GM12892 (cell line): Measurements from ENCODE around the gene ADGRL2.

Source experiments
- DNase-seq: peaks from one replicate; pipeline ENCODE4 v3.0.0; 2011; ENCODE audit not compliant: insufficient read length
- FAIRE-seq: peaks from 2 replicates; lab custom pipeline; 2011; peaks lifted over from hg19 to GRCh38; lab: Jason Lieb, UNC
- POLR2A ChIP-seq: IDR thresholded peaks from 2 replicates; pipeline ENCODE4 v1.6.1; 2011; ENCODE audit warnings: low read depth, low read length, control low read depth
- POLR2AphosphoS5 ChIP-seq: IDR thresholded peaks from 2 replicates; pipeline ENCODE4 v1.6.1; 2011; ENCODE audit warnings: low read depth, low read length, control low read depth
- TAF1 ChIP-seq: IDR thresholded peaks from 2 replicates; pipeline ENCODE4 v1.6.1; 2011; ENCODE audit warnings: low read depth, mild to moderate bottlenecking, control low read depth, low read length, borderline replicate concordance

The ADGRL2 gene

GRCh38 chr1:81978945-81979344 lies 178.2 kb downstream of the ADGRL2 start:
- FAIRE-seq (no peak), DNase-seq (no peak)
- no peak for TF ChIP-seq POLR2A
- no peak for TF ChIP-seq TAF1
- TF ChIP-seq POLR2AphosphoS5: no peak

DNA sequence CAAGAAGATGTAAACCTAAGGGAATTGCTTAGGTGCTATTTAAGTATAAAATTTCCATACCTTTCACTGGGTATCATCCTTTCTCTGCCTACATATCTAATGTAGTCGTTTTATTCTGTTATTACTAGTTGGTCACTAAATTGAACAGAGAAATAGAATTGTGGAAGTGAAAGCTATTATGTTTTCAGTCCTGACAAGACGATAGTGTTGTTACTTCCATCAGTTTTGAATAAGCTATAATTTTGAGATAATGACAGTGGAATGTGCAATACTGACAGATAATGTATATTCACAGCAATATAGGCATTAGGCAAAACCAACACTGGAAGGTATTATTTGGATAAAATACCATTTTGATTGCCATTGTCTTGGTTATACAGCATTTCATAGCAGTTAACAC lies 181.8 kb downstream of the ADGRL2 start:
- DNase-seq (no peak), FAIRE-seq (no peak)
- TF ChIP-seq TAF1 (no peak), POLR2AphosphoS5 (no peak), POLR2A (no peak)

DNA sequence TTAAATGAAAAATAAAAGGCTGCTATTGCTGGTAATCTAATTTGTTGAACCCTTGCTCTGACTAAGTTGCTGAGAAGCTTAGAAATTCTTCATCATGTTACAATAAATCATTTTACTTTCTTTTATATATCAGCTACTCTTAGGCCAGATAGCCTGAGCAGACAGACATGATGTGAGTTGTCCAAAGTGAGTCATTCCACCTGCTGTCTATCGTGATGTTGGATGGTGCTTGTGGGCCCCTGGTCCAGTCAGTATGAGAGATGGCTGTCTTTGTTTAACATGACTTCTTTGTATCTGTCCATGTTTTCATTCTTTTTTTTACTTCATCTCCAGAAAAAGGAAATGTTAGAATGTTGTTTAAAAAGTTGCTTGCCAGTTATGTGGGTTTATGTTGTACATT lies 188.8 kb downstream of the ADGRL2 start:
- FAIRE-seq (no peak), DNase-seq (no peak)
- no peak for TF ChIP-seq TAF1
- TF ChIP-seq POLR2A: no peak
- no peak for TF ChIP-seq POLR2AphosphoS5

GRCh38 chr1:81990241-81990640 lies 189.5 kb downstream of the ADGRL2 start:
- FAIRE-seq (peak; percentile 21), DNase-seq (no peak)
- TF ChIP-seq TAF1 (no peak), POLR2A (no peak), POLR2AphosphoS5 (no peak)

GRCh38 chr1:81998165-81998564 lies 197.4 kb downstream of the ADGRL2 start:
- no peak for TF ChIP-seq TAF1
- no peak for FAIRE-seq
- DNase-seq: no peak

DNA sequence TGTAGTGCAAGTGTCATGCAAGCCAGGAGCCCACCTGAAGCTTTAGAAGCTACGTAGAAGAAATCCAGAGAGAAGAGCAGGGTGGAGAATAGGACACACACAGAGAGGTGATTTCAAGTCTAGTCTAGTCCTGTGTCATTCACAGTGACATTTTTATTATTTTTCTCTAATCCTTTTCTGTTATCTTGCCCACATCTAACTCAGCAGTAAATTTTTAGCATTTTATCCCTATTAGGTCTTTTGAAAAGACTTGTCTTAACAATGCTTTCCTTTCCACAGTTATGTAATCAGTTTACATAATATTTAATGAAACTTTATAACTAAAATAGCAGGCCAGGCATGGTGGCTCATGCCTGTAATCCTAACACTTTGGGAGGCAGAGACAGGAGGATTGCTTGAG lies 198.6 kb downstream of the ADGRL2 start:
- TF ChIP-seq POLR2AphosphoS5 (no peak), POLR2A (no peak)
- no peak for FAIRE-seq

DNA sequence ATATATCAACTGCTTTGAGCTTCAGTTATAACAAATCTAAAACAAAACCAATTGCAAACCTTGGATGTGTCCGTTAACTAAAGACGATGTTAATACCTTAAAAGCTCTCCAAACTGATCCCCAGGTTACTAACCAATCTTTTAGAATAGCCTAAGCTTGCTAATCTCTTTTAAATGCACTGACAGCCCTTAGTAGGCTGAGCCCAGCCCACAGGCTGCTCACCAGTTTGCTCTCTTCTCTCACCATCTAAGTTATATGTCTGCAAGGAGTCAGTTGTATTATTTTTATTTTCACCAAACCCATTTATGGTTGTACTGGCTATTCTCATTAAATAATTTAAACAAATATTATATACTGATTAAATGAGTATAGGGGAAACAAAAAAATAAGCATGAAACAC lies 199.5 kb downstream of the ADGRL2 start:
- DNase-seq: no peak
- no peak for FAIRE-seq
- TF ChIP-seq POLR2AphosphoS5: no peak
- TF ChIP-seq POLR2A: no peak
- no peak for TF ChIP-seq TAF1

More for the DNA sequence above, 198.6 kb downstream of the ADGRL2 start:
- DNase-seq: no peak

- FAIRE-seq: no peak
- DNase-seq: no peak
- TF ChIP-seq TAF1: no peak
- TF ChIP-seq POLR2AphosphoS5: no peak
- TF ChIP-seq POLR2A: no peak
Measured at GRCh38 chr1:82001345-82001744, 200.6 kb downstream of the ADGRL2 start.

- DNase-seq (no peak), FAIRE-seq (no peak)
- TF ChIP-seq TAF1: no peak
- TF ChIP-seq POLR2A: no peak
- TF ChIP-seq POLR2AphosphoS5: no peak
Measured at GRCh38 chr1:82007804-82008203, 207.1 kb downstream of the ADGRL2 start.

DNA sequence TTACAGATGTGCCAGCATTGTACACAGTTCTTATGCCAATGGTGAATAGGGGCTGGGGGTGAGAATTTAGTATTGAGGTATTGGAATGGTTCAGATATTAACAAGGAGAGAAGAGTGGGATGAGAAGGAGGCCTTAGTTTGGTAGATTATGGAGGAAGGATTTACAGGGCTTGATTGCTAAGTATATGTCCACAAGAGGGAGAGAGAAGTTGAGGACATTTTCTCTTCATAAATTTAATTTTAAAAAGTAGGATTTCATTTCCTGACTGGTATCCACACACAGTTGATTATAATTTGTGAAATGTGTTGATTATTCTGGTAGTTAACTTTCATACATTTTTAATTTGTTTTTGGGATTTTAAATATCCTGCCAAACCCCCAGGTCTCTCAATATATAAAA lies 213.0 kb downstream of the ADGRL2 start:
- DNase-seq (no peak), FAIRE-seq (no peak)
- TF ChIP-seq TAF1: no peak
- TF ChIP-seq POLR2AphosphoS5: no peak
- no peak for TF ChIP-seq POLR2A

DNA sequence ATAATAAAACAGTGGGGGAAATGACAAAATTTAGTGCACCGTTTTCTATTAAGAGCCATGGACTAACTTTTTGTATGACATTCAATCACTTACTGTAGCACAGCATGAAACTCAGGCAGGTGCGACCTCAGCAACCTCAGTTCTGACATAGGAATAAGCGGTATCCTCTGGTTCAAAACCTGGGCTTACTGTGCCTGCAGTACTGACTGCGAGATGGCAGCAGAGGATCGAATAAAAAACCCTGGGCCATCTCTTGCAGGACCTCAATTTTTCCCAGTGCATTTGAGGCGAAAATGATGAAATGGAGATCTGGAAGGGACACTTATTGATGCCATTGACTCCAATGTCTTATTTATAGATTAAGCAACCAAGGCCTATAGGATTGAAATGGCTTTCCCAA lies 214.7 kb downstream of the ADGRL2 start:
- FAIRE-seq (no peak), DNase-seq (no peak)
- TF ChIP-seq POLR2AphosphoS5: no peak
- no peak for TF ChIP-seq POLR2A
- no peak for TF ChIP-seq TAF1

DNA sequence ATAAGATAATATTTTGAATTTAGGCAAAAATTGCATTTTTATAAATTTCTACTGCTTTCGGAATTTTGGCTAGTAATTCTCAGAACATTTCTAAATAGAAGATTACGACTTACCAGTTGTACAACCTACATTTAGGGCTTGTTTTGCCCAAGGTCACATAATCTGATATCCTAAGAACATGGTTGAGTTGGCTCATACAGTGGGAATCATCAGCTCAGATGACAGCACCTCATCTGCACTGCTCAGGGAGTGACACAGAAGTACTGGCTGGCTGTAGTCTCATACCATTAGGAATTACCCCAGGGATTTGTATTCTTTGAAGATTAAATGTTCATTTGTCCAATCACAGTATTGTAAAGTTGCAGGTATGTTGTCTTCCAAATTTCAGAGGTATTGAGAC lies 217.6 kb downstream of the ADGRL2 start:
- DNase-seq (no peak), FAIRE-seq (no peak)
- no peak for TF ChIP-seq POLR2AphosphoS5
- no peak for TF ChIP-seq TAF1
- no peak for TF ChIP-seq POLR2A

- FAIRE-seq: no peak
Measured at GRCh38 chr1:82019508-82019907, 218.8 kb downstream of the ADGRL2 start.

More at GRCh38 chr1:82019508-82019907, 218.8 kb downstream of the ADGRL2 start:
- TF ChIP-seq POLR2AphosphoS5: no peak
- TF ChIP-seq POLR2A: no peak
- DNase-seq: no peak
